HFFc6 (cell line): Measurements from ENCODE around the gene SDK2. TPM values are rescaled to one million over a fixed set of nuclear protein-coding genes. Genes with fewer than 3 reads are reported as not detected.

Experiments
- DNase-seq: peaks from one replicate; pipeline ENCODE4 v3.0.0-alpha.2; 2018
- H3K27ac Mint-ChIP-seq: 2 replicates; pipeline ENCODE4 v1.8.0; 2020; ENCODE audit warnings: mild to moderate bottlenecking, mixed read lengths
- H3K27me3 Mint-ChIP-seq: 2 replicates; pipeline ENCODE4 v1.8.0; 2021; ENCODE audit warnings: mild to moderate bottlenecking, moderate library complexity, mixed read lengths; ENCODE audit not compliant: insufficient read depth
- H3K36me3 Mint-ChIP-seq: 2 replicates; pipeline ENCODE4 v1.8.0; 2021; ENCODE audit warnings: low read depth, mixed read lengths
- H3K4me1 Mint-ChIP-seq: 2 replicates; pipeline ENCODE4 v1.8.0; 2020; ENCODE audit warnings: low read depth, mixed read lengths
- H3K4me3 Mint-ChIP-seq: 2 replicates; pipeline ENCODE4 v1.8.0; 2020; ENCODE audit warnings: mild to moderate bottlenecking, moderate library complexity, mixed read lengths
- H3K9me3 Mint-ChIP-seq: 2 replicates; pipeline ENCODE4 v1.8.0; 2020; ENCODE audit warnings: mild to moderate bottlenecking, mixed read lengths
- CTCF ChIP-seq: fragments of 200-600 bp; sonication (generic); IDR thresholded peaks from 2 replicates; pipeline ENCODE4 v1.5.0; 2021; ENCODE audit warnings: antibody characterized with exemption, mild to moderate bottlenecking
- total RNA-seq, 6 experiments: library from RNA; stranded (reverse); fragmentation: NEBNext Ultra II Directional; extraction: Animal tissue kit (Norgen Biotek cat#: 25700); gene quantifications; 2 replicates in 1 of 6; 3 replicates in 5 of 6; pipeline ENCODE4 v1.2.3, GENCODE V29; 2021

Gene SDK2
- total RNA-seq, 6 experiments from 2014 or later = 0.03 TPM; not detected in 4

- Mint-ChIP-seq H3K36me3 (no peaks in the 10 kb centered on the region), H3K9me3 (peaks cover 49% of the 10 kb centered on the region), H3K27ac (no peak overlapping the region), H3K4me1 (no peaks in the 10 kb centered on the region), H3K4me3 (no peak overlapping the region), H3K27me3 (no peaks in the 10 kb centered on the region)
- no peak for DNase-seq
- TF ChIP-seq CTCF = no peak
Measured at GRCh38 chr17:73510981-73511718, 133.1 kb downstream of the SDK2 start.

GRCh38 chr17:73508931-73509605, 135.2 kb downstream of the SDK2 start:
- Mint-ChIP-seq H3K9me3 (peaks cover 41% of the 10 kb centered on the region), H3K27ac (no peak overlapping the region), H3K36me3 (no peaks in the 10 kb centered on the region), H3K4me3 (no peak overlapping the region), H3K27me3 (no peaks in the 10 kb centered on the region), H3K4me1 (no peaks in the 10 kb centered on the region)
- no peak for TF ChIP-seq CTCF
- no peak for DNase-seq

GRCh38 chr17:73508057-73508930, 136.0 kb downstream of the SDK2 start:
- no peak for DNase-seq
- H3K27me3 Mint-ChIP-seq = no peaks in the 10 kb centered on the region
- H3K4me1 Mint-ChIP-seq = no peaks in the 10 kb centered on the region
- H3K4me3 Mint-ChIP-seq = no peak overlapping the region
- no peak overlapping the region for H3K27ac Mint-ChIP-seq
- peaks cover 47% of the 10 kb centered on the region for H3K9me3 Mint-ChIP-seq
- no peaks in the 10 kb centered on the region for H3K36me3 Mint-ChIP-seq
- no peak for TF ChIP-seq CTCF

GRCh38 chr17:73506470-73507435, 137.5 kb downstream of the SDK2 start:
- Mint-ChIP-seq H3K4me3 (no peak overlapping the region), H3K9me3 (peaks cover 53% of the 10 kb centered on the region), H3K27ac (no peak overlapping the region), H3K27me3 (no peaks in the 10 kb centered on the region), H3K4me1 (no peaks in the 10 kb centered on the region), H3K36me3 (no peaks in the 10 kb centered on the region)
- TF ChIP-seq CTCF = no peak
- no peak for DNase-seq

GRCh38 chr17:73503560-73503959, 140.7 kb downstream of the SDK2 start:
- H3K9me3 Mint-ChIP-seq = peaks cover 67% of the 10 kb centered on the region
- H3K36me3 Mint-ChIP-seq = no peaks in the 10 kb centered on the region
- no peak overlapping the region for H3K27ac Mint-ChIP-seq
- no peak for TF ChIP-seq CTCF
- H3K4me3 Mint-ChIP-seq = no peak overlapping the region
- DNase-seq = no peak
- no peaks in the 10 kb centered on the region for H3K4me1 Mint-ChIP-seq
- no peaks in the 10 kb centered on the region for H3K27me3 Mint-ChIP-seq
